HepG2 (cell line): ENCODE results near the gene DPM2. TPM values are rescaled to one million over a fixed set of nuclear protein-coding genes. Genes with fewer than 3 reads are reported as not detected.

Experiments
- AGO1 ChIP-seq: fragments of 200-400 bp; formaldehyde crosslinking; IDR thresholded peaks from 2 replicates; pipeline ENCODE4 v1.6.1; 2017; ENCODE audit warnings: mild to moderate bottlenecking, low read depth, low read length, moderate library complexity; ENCODE audit not compliant: poor library complexity, severe bottlenecking
- HOXA3 ChIP-seq: sonication (generic); formaldehyde crosslinking; IDR thresholded peaks from 2 replicates; pipeline ENCODE4 v1.5.0; 2020; ENCODE audit warnings: missing genetic modification reagents
- NCOA5 ChIP-seq: sonication (generic); formaldehyde crosslinking; IDR thresholded peaks from 2 replicates; pipeline ENCODE4 v1.4.0; 2020; ENCODE audit warnings: missing genetic modification reagents
- NFRKB ChIP-seq: fragments of 450-650 bp; IDR thresholded peaks from 2 replicates; pipeline ENCODE4 v1.6.1; 2017
- PRMT3 ChIP-seq: sonication (generic); formaldehyde crosslinking; IDR thresholded peaks from 2 replicates; pipeline ENCODE4 v1.8.1; 2022; ENCODE audit warnings: low read depth, mild to moderate bottlenecking, moderate library complexity, missing genetic modification reagents, borderline replicate concordance
- RXRA ChIP-seq: sonication (generic); formaldehyde crosslinking; IDR thresholded peaks from 2 replicates; pipeline ENCODE4 v1.5.1; 2020; ENCODE audit warnings: missing genetic modification reagents
- SP4 ChIP-seq: sonication (generic); formaldehyde crosslinking; IDR thresholded peaks from 2 replicates; pipeline ENCODE4 v1.8.1; 2023; ENCODE audit warnings: mild to moderate bottlenecking, missing genetic modification reagents
- TCF7L2 ChIP-seq: IDR thresholded peaks from 2 replicates; pipeline ENCODE4 v1.6.1; 2011; ENCODE audit warnings: mild to moderate bottlenecking, low read depth, low read length, moderate library complexity
- ZKSCAN5 ChIP-seq: sonication (generic); formaldehyde crosslinking; IDR thresholded peaks from 2 replicates; pipeline ENCODE4 v1.5.1; 2020; ENCODE audit warnings: mild to moderate bottlenecking, missing genetic modification reagents
- ZMYM4 ChIP-seq: sonication (generic); formaldehyde crosslinking; IDR thresholded peaks from 2 replicates; pipeline ENCODE4 v1.8.1; 2023; ENCODE audit warnings: mild to moderate bottlenecking, missing genetic modification reagents
- ZNF101 ChIP-seq: sonication (generic); formaldehyde crosslinking; IDR thresholded peaks from 2 replicates; pipeline ENCODE4 v1.4.0; 2020; ENCODE audit warnings: mild to moderate bottlenecking, low read depth, missing genetic modification reagents, borderline replicate concordance
- ZNF205 ChIP-seq: IDR thresholded peaks from 2 replicates; pipeline ENCODE4 v1.6.1; 2018; ENCODE audit warnings: missing biosample characterization, missing genetic modification reagents
- ZNF296 ChIP-seq: sonication (generic); formaldehyde crosslinking; conservative IDR thresholded peaks from 2 replicates; pipeline ENCODE4 v1.5.0; 2020; ENCODE audit warnings: mild to moderate bottlenecking, missing genetic modification reagents
- ZNF546 ChIP-seq: sonication (generic); formaldehyde crosslinking; conservative IDR thresholded peaks from 2 replicates; pipeline ENCODE4 v1.8.1; 2023; ENCODE audit warnings: mild to moderate bottlenecking, missing genetic modification reagents
- ZNF776 ChIP-seq: sonication (generic); formaldehyde crosslinking; IDR thresholded peaks from 2 replicates; pipeline ENCODE4 v1.4.0; 2020; ENCODE audit warnings: mild to moderate bottlenecking, missing genetic modification reagents
- polyA plus RNA-seq, 8 experiments: library from polyadenylated mRNA; depleted of rRNA in 3 of 8; stranded (reverse) in 7 of 8; unstranded in 1 of 8; fragments of >200 nt; fragmentation: Illumina TruSeq in 4 of 8; extraction: Trizol in 4 of 8; gene quantifications; 2 replicates each; pipeline versions ENCODE4 v1.2.1 to v1.2.3, GENCODE V29; 2011 to 2016; ENCODE audit warnings: low read depth in 4 of 8, missing spikeins in 1 of 8, mixed read lengths in 1 of 8; ENCODE audit not compliant: insufficient read depth in 1 of 8
- total RNA-seq, 5 experiments: library from RNA; depleted of rRNA; stranded (reverse); fragments of >200 nt; fragmentation: Illumina TruSeq; extraction: Trizol; gene quantifications; 2 replicates each; pipeline ENCODE4 v1.2.3, GENCODE V29; 2016; ENCODE audit warnings: low read depth in 1 of 5
- TF ChIP-seq, protein P1 (sequence below): sonication (generic); formaldehyde crosslinking; conservative IDR thresholded peaks from 2 replicates; pipeline ENCODE4 v1.5.0; 2020; ENCODE audit warnings: missing genetic modification reagents
- TF ChIP-seq, protein P2 (sequence below): sonication (generic); formaldehyde crosslinking; IDR thresholded peaks from 2 replicates; pipeline ENCODE4 v1.8.1; 2023; ENCODE audit warnings: missing genetic modification reagents, inconsistent platforms, borderline replicate concordance
- TF ChIP-seq, protein P3 (sequence below): sonication (generic); formaldehyde crosslinking; IDR thresholded peaks from 2 replicates; pipeline ENCODE4 v1.5.1; 2020; ENCODE audit warnings: mild to moderate bottlenecking, missing genetic modification reagents
- TF ChIP-seq, protein P4 (sequence below): sonication (generic); formaldehyde crosslinking; IDR thresholded peaks from 2 replicates; pipeline ENCODE4 v1.8.0; 2022; ENCODE audit warnings: mild to moderate bottlenecking, missing genetic modification reagents, borderline replicate concordance
- TF ChIP-seq, protein P5 (sequence below): sonication (generic); formaldehyde crosslinking; IDR thresholded peaks from 2 replicates; pipeline ENCODE4 v1.5.1; 2020; ENCODE audit warnings: missing genetic modification reagents, mild to moderate bottlenecking, borderline replicate concordance

Gene DPM2
- total and polyA plus RNA-seq, 2 of the 13 experiments (the other 11 are each of a cell fraction or from before 2014, with no cell fraction given), result 24.8 to 35.3 TPM

DNA sequence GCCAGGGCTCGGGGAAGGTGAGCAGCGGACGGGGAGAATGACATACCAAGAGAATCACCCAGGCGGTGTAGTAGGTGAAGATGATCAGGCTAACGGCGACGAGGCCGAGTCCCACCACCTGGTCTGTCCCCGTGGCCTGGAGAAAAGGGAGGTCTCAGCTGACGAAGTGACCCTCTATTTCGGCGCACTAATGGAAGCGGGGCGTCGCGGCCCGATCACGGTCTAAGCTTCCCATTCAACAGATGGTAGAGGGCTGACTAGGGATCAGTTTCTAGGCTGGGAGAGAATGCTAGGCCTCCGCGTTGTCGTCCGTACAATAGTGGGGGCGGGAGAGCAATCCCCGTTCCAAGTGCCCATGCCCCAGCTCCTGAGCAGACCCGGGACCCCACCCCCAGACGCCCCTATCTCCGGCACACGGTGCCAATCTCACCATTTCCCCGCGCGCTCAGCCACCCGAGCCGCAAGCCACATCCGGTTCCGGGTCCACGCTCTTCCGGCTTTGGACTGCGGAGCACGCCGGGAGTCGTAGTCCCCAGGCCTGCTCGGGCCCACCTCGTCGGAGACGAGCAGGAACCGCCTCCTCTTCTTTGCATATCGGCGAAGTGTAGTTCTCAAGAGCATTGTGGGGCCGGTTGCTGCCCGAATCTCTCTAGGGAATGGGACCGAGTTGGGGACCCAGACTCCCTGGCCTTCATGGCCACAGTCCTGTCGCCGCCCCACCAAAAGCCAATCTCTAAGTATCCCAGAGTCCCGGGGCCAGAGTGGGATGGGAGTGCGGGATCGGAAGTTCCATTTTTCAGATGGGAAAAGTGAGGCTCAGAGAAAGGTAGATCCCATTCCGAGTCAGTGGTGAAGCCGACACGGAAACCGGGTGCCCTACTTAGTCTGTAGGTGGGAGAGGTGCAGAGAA is at the start of gene DPM2 (continued):
- TF ChIP-seq, protein P1, sequence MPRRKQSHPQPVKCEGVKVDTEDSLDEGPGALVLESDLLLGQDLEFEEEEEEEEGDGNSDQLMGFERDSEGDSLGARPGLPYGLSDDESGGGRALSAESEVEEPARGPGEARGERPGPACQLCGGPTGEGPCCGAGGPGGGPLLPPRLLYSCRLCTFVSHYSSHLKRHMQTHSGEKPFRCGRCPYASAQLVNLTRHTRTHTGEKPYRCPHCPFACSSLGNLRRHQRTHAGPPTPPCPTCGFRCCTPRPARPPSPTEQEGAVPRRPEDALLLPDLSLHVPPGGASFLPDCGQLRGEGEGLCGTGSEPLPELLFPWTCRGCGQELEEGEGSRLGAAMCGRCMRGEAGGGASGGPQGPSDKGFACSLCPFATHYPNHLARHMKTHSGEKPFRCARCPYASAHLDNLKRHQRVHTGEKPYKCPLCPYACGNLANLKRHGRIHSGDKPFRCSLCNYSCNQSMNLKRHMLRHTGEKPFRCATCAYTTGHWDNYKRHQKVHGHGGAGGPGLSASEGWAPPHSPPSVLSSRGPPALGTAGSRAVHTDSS, result no peak
- TF ChIP-seq ZKSCAN5 (CRISPR knock-in tag) (no peak), ZNF776 (CRISPR knock-in tag) (no peak), RXRA (CRISPR knock-in tag) (no peak; the same call in 1 of the 2 replicates), ZNF296 (CRISPR knock-in tag) (no peak), ZNF205 (CRISPR knock-in tag) (no peak), HOXA3 (CRISPR knock-in tag) (peak; percentile 74; the same call in 1 of the 2 replicates), ZNF546 (CRISPR knock-in tag) (no peak), NFRKB (no peak), NCOA5 (CRISPR knock-in tag) (no peak), TCF7L2 (no peak), SP4 (CRISPR knock-in tag) (peak; percentile 57; the same call in 1 of the 2 replicates), PRMT3 (CRISPR knock-in tag) (no peak), ZNF101 (CRISPR knock-in tag) (no peak), ZMYM4 (CRISPR knock-in tag) (peak; percentile 52; the same call in 1 of the 2 replicates), AGO1 (peak; percentile 98)
- TF ChIP-seq, protein P2, sequence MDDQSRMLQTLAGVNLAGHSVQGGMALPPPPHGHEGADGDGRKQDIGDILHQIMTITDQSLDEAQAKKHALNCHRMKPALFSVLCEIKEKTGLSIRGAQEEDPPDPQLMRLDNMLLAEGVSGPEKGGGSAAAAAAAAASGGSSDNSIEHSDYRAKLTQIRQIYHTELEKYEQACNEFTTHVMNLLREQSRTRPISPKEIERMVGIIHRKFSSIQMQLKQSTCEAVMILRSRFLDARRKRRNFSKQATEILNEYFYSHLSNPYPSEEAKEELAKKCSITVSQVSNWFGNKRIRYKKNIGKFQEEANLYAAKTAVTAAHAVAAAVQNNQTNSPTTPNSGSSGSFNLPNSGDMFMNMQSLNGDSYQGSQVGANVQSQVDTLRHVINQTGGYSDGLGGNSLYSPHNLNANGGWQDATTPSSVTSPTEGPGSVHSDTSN (CRISPR knock-in tag), result no peak
- TF ChIP-seq, protein P3, sequence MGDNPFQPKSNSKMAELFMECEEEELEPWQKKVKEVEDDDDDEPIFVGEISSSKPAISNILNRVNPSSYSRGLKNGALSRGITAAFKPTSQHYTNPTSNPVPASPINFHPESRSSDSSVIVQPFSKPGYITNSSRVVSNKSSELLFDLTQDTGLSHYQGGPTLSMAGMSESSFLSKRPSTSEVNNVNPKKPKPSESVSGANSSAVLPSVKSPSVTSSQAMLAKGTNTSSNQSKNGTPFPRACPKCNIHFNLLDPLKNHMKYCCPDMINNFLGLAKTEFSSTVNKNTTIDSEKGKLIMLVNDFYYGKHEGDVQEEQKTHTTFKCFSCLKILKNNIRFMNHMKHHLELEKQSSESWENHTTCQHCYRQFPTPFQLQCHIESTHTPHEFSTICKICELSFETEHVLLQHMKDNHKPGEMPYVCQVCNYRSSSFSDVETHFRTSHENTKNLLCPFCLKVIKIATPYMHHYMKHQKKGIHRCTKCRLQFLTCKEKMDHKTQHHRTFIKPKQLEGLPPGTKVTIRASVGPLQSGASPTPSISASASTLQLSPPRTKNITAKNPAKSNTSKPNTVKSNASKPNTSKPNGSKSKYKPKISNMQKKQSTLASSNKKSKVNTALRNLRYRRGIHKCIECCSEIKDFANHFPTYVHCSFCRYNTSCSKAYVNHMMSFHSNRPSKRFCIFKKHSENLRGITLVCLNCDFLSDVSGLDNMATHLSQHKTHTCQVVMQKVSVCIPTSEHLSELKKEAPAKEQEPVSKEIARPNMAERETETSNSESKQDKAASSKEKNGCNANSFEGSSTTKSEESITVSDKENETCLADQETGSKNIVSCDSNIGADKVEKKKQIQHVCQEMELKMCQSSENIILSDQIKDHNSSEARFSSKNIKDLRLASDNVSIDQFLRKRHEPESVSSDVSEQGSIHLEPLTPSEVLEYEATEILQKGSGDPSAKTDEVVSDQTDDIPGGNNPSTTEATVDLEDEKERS (CRISPR knock-in tag), result no peak
- TF ChIP-seq, protein P4, sequence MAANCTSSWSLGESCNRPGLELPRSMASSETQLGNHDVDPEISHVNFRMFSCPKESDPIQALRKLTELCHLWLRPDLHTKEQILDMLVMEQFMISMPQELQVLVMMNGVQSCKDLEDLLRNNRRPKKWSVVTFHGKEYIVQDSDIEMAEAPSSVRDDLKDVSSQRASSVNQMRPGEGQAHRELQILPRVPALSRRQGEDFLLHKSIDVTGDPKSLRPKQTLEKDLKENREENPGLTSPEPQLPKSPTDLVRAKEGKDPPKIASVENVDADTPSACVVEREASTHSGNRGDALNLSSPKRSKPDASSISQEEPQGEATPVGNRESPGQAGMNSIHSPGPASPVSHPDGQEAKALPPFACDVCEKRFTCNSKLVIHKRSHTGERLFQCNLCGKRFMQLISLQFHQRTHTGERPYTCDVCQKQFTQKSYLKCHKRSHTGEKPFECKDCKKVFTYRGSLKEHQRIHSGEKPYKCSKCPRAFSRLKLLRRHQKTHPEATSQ (CRISPR knock-in tag), result no peak
- TF ChIP-seq, protein P5, sequence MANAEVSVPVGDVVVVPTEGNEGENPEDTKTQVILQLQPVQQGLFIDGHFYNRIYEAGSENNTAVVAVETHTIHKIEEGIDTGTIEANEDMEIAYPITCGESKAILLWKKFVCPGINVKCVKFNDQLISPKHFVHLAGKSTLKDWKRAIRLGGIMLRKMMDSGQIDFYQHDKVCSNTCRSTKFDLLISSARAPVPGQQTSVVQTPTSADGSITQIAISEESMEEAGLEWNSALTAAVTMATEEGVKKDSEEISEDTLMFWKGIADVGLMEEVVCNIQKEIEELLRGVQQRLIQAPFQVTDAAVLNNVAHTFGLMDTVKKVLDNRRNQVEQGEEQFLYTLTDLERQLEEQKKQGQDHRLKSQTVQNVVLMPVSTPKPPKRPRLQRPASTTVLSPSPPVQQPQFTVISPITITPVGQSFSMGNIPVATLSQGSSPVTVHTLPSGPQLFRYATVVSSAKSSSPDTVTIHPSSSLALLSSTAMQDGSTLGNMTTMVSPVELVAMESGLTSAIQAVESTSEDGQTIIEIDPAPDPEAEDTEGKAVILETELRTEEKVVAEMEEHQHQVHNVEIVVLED (CRISPR knock-in tag), result peak; percentile 65
